HepG2 (cell line): ENCODE data around the gene GLI3. TPM values are rescaled to one million over a fixed set of nuclear protein-coding genes. Genes with fewer than 3 reads are reported as not detected.

Source experiments
- CTCF ChIP-seq: sonication (generic); formaldehyde crosslinking; IDR thresholded peaks from 2 replicates; pipeline ENCODE4 v1.5.0; 2020; ENCODE audit warnings: mild to moderate bottlenecking, missing genetic modification reagents, moderate library complexity
- FOXA3 ChIP-seq: IDR thresholded peaks from 2 replicates; pipeline ENCODE4 v1.6.1; 2016; ENCODE audit warnings: missing genetic modification reagents, missing compliant biosample characterization
- MATR3 ChIP-seq: sonication (generic); formaldehyde crosslinking; IDR thresholded peaks from 2 replicates; pipeline ENCODE4 v1.4.0; 2020; ENCODE audit warnings: missing genetic modification reagents
- NFKB2 ChIP-seq: sonication (generic); formaldehyde crosslinking; IDR thresholded peaks from 2 replicates; pipeline ENCODE4 v1.4.0; 2020; ENCODE audit warnings: missing genetic modification reagents, borderline replicate concordance
- NONO ChIP-seq, 2 experiments: fragments of 450-650 bp in 1 of 2; sonication (generic) in 1 of 2; formaldehyde crosslinking in 1 of 2; IDR thresholded peaks in 1 of 2; conservative IDR thresholded peaks in 1 of 2; 2 replicates each; pipeline versions ENCODE4 v1.6.1 to v1.8.0; 2017 to 2022; ENCODE audit warnings: mild to moderate bottlenecking in 1 of 2, missing genetic modification reagents in 1 of 2, moderate library complexity in 1 of 2
- PHF8 ChIP-seq: sonication (generic); formaldehyde crosslinking; IDR thresholded peaks from 2 replicates; pipeline ENCODE4 v1.5.0; 2020; ENCODE audit warnings: missing genetic modification reagents
- RNF2 ChIP-seq: fragments of 450-650 bp; conservative IDR thresholded peaks from 2 replicates; pipeline ENCODE4 v1.6.1; 2016; ENCODE audit warnings: low read depth
- SMAD9 ChIP-seq: sonication (generic); formaldehyde crosslinking; IDR thresholded peaks from 2 replicates; pipeline ENCODE4 v1.5.1; 2020; ENCODE audit warnings: mild to moderate bottlenecking, missing genetic modification reagents
- TIGD3 ChIP-seq: sonication (generic); formaldehyde crosslinking; IDR thresholded peaks from 2 replicates; pipeline ENCODE4 v1.5.1; 2020; ENCODE audit warnings: mild to moderate bottlenecking, missing genetic modification reagents, borderline replicate concordance
- ZKSCAN8 ChIP-seq: IDR thresholded peaks from 2 replicates; pipeline ENCODE4 v1.6.1; 2016; ENCODE audit warnings: borderline replicate concordance, missing genetic modification reagents, missing compliant biosample characterization
- ZNF326 ChIP-seq: sonication (generic); formaldehyde crosslinking; IDR thresholded peaks from 2 replicates; pipeline ENCODE4 v1.4.0; 2020; ENCODE audit warnings: missing genetic modification reagents, borderline replicate concordance
- ZNF574 ChIP-seq: sonication (generic); formaldehyde crosslinking; IDR thresholded peaks from 2 replicates; pipeline ENCODE4 v1.4.0; 2020; ENCODE audit warnings: missing genetic modification reagents
- ZNF713 ChIP-seq: sonication (generic); formaldehyde crosslinking; IDR thresholded peaks from 2 replicates; pipeline ENCODE4 v1.4.0; 2020; ENCODE audit warnings: mild to moderate bottlenecking, missing genetic modification reagents
- ZNF766 ChIP-seq: sonication (generic); formaldehyde crosslinking; IDR thresholded peaks from 2 replicates; pipeline ENCODE4 v1.5.0; 2020; ENCODE audit warnings: missing genetic modification reagents, borderline replicate concordance
- polyA plus RNA-seq, 8 experiments: library from polyadenylated mRNA; depleted of rRNA in 3 of 8; stranded (reverse) in 7 of 8; unstranded in 1 of 8; fragments of >200 nt; fragmentation: Illumina TruSeq in 4 of 8; extraction: Trizol in 4 of 8; gene quantifications; 2 replicates each; pipeline versions ENCODE4 v1.2.1 to v1.2.3, GENCODE V29; 2011 to 2016; ENCODE audit warnings: low read depth in 4 of 8, missing spikeins in 1 of 8, mixed read lengths in 1 of 8; ENCODE audit not compliant: insufficient read depth in 1 of 8
- total RNA-seq, 5 experiments: library from RNA; depleted of rRNA; stranded (reverse); fragments of >200 nt; fragmentation: Illumina TruSeq; extraction: Trizol; gene quantifications; 2 replicates each; pipeline ENCODE4 v1.2.3, GENCODE V29; 2016; ENCODE audit warnings: low read depth in 1 of 5
- TF ChIP-seq, protein P1 (sequence below), 2 experiments: sonication (generic) in 1 of 2; formaldehyde crosslinking in 1 of 2; IDR thresholded peaks; 2 replicates each; pipeline versions ENCODE4 v1.4.0 to v1.6.1; 2016 to 2020; ENCODE audit warnings: borderline replicate concordance in 1 of 2, low read depth in 1 of 2, mild to moderate bottlenecking in 1 of 2, missing genetic modification reagents in 1 of 2

GLI3 gene
- total and polyA plus RNA-seq, 2 of the 13 experiments (the other 11 are each of a cell fraction or from before 2014, with no cell fraction given) = not detected

- peak; percentile 21; the same call in 1 of the 2 replicates for TF ChIP-seq NFKB2 (CRISPR knock-in tag)
- no peak for TF ChIP-seq ZNF766
- TF ChIP-seq RNF2 = 0 out of 2 replicates have a peak, but pooled peaks have one; percentile 45
- TF ChIP-seq ZNF574 (CRISPR knock-in tag) = peak; percentile 39; the same call in 1 of the 2 replicates
- TF ChIP-seq ZNF713 (CRISPR knock-in tag) = no peak
- no peak for TF ChIP-seq TIGD3 (CRISPR knock-in tag)
- no peak for TF ChIP-seq ZNF326 (CRISPR knock-in tag)
- 0 out of 2 replicates have a peak, but pooled peaks have one; percentile 14 for TF ChIP-seq PHF8 (CRISPR knock-in tag)
- no peak for TF ChIP-seq MATR3
- TF ChIP-seq, protein P1, sequence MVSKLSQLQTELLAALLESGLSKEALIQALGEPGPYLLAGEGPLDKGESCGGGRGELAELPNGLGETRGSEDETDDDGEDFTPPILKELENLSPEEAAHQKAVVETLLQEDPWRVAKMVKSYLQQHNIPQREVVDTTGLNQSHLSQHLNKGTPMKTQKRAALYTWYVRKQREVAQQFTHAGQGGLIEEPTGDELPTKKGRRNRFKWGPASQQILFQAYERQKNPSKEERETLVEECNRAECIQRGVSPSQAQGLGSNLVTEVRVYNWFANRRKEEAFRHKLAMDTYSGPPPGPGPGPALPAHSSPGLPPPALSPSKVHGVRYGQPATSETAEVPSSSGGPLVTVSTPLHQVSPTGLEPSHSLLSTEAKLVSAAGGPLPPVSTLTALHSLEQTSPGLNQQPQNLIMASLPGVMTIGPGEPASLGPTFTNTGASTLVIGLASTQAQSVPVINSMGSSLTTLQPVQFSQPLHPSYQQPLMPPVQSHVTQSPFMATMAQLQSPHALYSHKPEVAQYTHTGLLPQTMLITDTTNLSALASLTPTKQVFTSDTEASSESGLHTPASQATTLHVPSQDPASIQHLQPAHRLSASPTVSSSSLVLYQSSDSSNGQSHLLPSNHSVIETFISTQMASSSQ (IDR thresholded peaks at IDR 0.05; ENCODE audit: low read depth) = no peak
- TF ChIP-seq, protein P1 (CRISPR knock-in tag; IDR thresholded peaks at IDR 0.05; ENCODE audit: borderline replicate concordance) = no peak
- TF ChIP-seq FOXA3 (CRISPR knock-in tag) = peak; percentile 29
- no peak for TF ChIP-seq SMAD9
- no peak for TF ChIP-seq NONO (IDR thresholded peaks at IDR 0.05)
- TF ChIP-seq NONO (CRISPR knock-in tag; conservative IDR thresholded peaks at IDR 0.05) = 0 out of 2 replicates have a peak, but pooled peaks have one; percentile 58
- peak; percentile 99 for TF ChIP-seq CTCF (CRISPR knock-in tag)
- TF ChIP-seq ZKSCAN8 (CRISPR knock-in tag) = peak; percentile 27; the same call in 1 of the 2 replicates
Measured at GRCh38 chr7:41943094-41943577, 293.9 kb downstream of the GLI3 start (continued).
